Small intestine (tissue), 7 donors: ENCODE results near the gene SSX4B. TPM values are rescaled to one million over a fixed set of nuclear protein-coding genes. Genes with fewer than 3 reads are reported as not detected.
"Not testable (repeated sequence)": the region's sequence is repeated elsewhere in the genome, so short reads cannot be mapped to it uniquely, and the experiment has no call there.

Source experiments
- DNase-seq, 2 donors: peaks; one replicate each; pipeline versions ENCODE4 v3.0.0 to v3.0.0-alpha.2; 2013
- FAIRE-seq: peaks from 2 replicates; lab custom pipeline; 2012; peaks lifted over from hg19 to GRCh38; lab: Jason Lieb, UNC
- H3K27ac ChIP-seq, 3 donors: one replicate each; pipeline ENCODE4 v1.5.1; 2013; ENCODE audit warnings: low read length in 2 of 3, mild to moderate bottlenecking in 2 of 3, control low read depth in 1 of 3, inconsistent platforms in 1 of 3, low read depth in 1 of 3, moderate library complexity in 1 of 3
- H3K27me3 ChIP-seq, 3 donors: one replicate each; pipeline ENCODE4 v1.6.1; 2013; ENCODE audit warnings: low read length in 3 of 3, inconsistent platforms in 1 of 3; ENCODE audit not compliant: control insufficient read depth in 3 of 3, insufficient read depth in 3 of 3
- H3K36me3 ChIP-seq, 3 donors: one replicate each; pipeline ENCODE4 v1.6.1; 2013; ENCODE audit warnings: low read length in 3 of 3, inconsistent platforms in 1 of 3, low read depth in 1 of 3, mild to moderate bottlenecking in 1 of 3, moderate library complexity in 1 of 3; ENCODE audit not compliant: control insufficient read depth in 3 of 3, insufficient read depth in 2 of 3
- H3K4me1 ChIP-seq, 3 donors: one replicate each; pipeline ENCODE4 v1.6.1; 2013; ENCODE audit warnings: low read length in 2 of 3, inconsistent platforms in 1 of 3, low read depth in 1 of 3, mild to moderate bottlenecking in 1 of 3, moderate library complexity in 1 of 3; ENCODE audit not compliant: control insufficient read depth in 3 of 3, insufficient read depth in 2 of 3
- H3K4me3 ChIP-seq, 3 donors: one replicate each; pipeline ENCODE4 v1.5.1; 2013; ENCODE audit warnings: low read length in 3 of 3, control low read depth in 1 of 3, inconsistent platforms in 1 of 3, low read depth in 1 of 3, mild to moderate bottlenecking in 1 of 3, moderate library complexity in 1 of 3
- H3K9me3 ChIP-seq, 2 donors: one replicate each; pipeline ENCODE4 v1.6.1; 2013; ENCODE audit warnings: low read depth in 1 of 2, low read length in 1 of 2; ENCODE audit not compliant: control insufficient read depth in 2 of 2, insufficient read depth in 1 of 2
- WGBS, 3 donors: extraction: QIAGEN DNeasy Blood & Tissue Kit; methylation state at CpG; one replicate each; pipeline ENCODE4 v1.1.7; 2013; 5-methylcytosine and 5-hydroxymethylcytosine counted together
- polyA plus RNA-seq, 4 donors: library from polyadenylated mRNA; stranded (reverse) in 3 of 4; unstranded in 1 of 4; fragments of 200-250 nt in 3 of 4; fragments of 120-200 nt in 1 of 4; gene quantifications; one replicate each; pipeline versions ENCODE4 v1.2.1 to v1.2.3, GENCODE V29; 2013
- donor health status: healthy with polysubstance abuse.
- donor health status: control.
- donor health status: control.
- donor health status: Bipolar disorder and iron deficiency.
- donor health status: healthy.

Gene SSX4B
- polyA plus RNA-seq, 4 donors: not detected

GRCh38 chrX:48447201-48447600 is 35.4 kb upstream of the SSX4B start:
- H3K36me3 ChIP-seq, FAIRE-seq, DNase-seq: not testable (repeated sequence)

GRCh38 chrX:48433713-48434112 is 22.0 kb upstream of the SSX4B start:
- H3K36me3 ChIP-seq, H3K27ac ChIP-seq, H3K27me3 ChIP-seq, FAIRE-seq, H3K9me3 ChIP-seq, H3K4me1 ChIP-seq, DNase-seq, H3K4me3 ChIP-seq: not testable (repeated sequence)
- 58 to 75% (median 73%) methylated on average over 13 of the region's 13 CpGs for WGBS, 3 donors

More at GRCh38 chrX:48447201-48447600, 35.4 kb upstream of the SSX4B start:
- H3K4me3 ChIP-seq, H3K4me1 ChIP-seq, H3K27ac ChIP-seq, H3K9me3 ChIP-seq, H3K27me3 ChIP-seq: not testable (repeated sequence)
- WGBS, 3 donors: 85 to 97% (median 94%) methylated on average over 6 of the region's 6 CpGs

GRCh38 chrX:48430166-48430565 is 18.4 kb upstream of the SSX4B start:
- FAIRE-seq, DNase-seq, H3K9me3 ChIP-seq, H3K36me3 ChIP-seq, H3K27ac ChIP-seq, H3K27me3 ChIP-seq, H3K4me3 ChIP-seq, H3K4me1 ChIP-seq: not testable (repeated sequence)
- WGBS, 3 donors: 57 to 67% (median 59%) methylated on average over 4 of the region's 4 CpGs

- not testable (repeated sequence) for H3K9me3 ChIP-seq, DNase-seq, H3K4me3 ChIP-seq, H3K36me3 ChIP-seq, H3K27me3 ChIP-seq, FAIRE-seq, H3K27ac ChIP-seq, H3K4me1 ChIP-seq
- 71 to 88% (median 78%) methylated on average over 5 of the region's 5 CpGs for WGBS, 3 donors
Observed at GRCh38 chrX:48429606-48430005, 17.8 kb upstream of the SSX4B start.

GRCh38 chrX:48427027-48427716 is 15.4 kb upstream of the SSX4B start:
- not testable (repeated sequence) for H3K4me3 ChIP-seq, H3K4me1 ChIP-seq, H3K36me3 ChIP-seq, H3K27me3 ChIP-seq, H3K9me3 ChIP-seq, H3K27ac ChIP-seq, FAIRE-seq, DNase-seq
- WGBS, 3 donors: no CpG with 5 or more reads among the region's 12 CpGs

- not testable (repeated sequence) for H3K36me3 ChIP-seq, H3K9me3 ChIP-seq, H3K27ac ChIP-seq, H3K4me3 ChIP-seq, H3K4me1 ChIP-seq, FAIRE-seq, DNase-seq, H3K27me3 ChIP-seq
- 11 to 20% methylated on average over 1 of the region's 1 CpG; no CpG with 5 or more reads in 1 of the 3 donors for WGBS, 3 donors
Observed at GRCh38 chrX:48397825-48398224, 13.9 kb downstream of the SSX4B start.

- 65 to 78% (median 75%) methylated on average over 1 of the region's 2 CpGs for WGBS, 3 donors
Observed at GRCh38 chrX:48396931-48397330, 14.8 kb downstream of the SSX4B start.

GRCh38 chrX:48383239-48383638 is 28.5 kb downstream of the SSX4B start, which contains the start of gene SSX4:
Gene SSX4 (plus strand): TSS chrX:48383539. CDS start chrX:48384054, 515 bp downstream.
- not testable (repeated sequence) for H3K27me3 ChIP-seq, H3K4me3 ChIP-seq, FAIRE-seq, H3K27ac ChIP-seq, H3K4me1 ChIP-seq, H3K9me3 ChIP-seq, DNase-seq, H3K36me3 ChIP-seq
- WGBS, 3 donors: no CpG with 5 or more reads among the region's 16 CpGs

More at GRCh38 chrX:48396931-48397330, 14.8 kb downstream of the SSX4B start:
- not testable (repeated sequence) for H3K27ac ChIP-seq, FAIRE-seq, H3K4me3 ChIP-seq, H3K9me3 ChIP-seq, H3K4me1 ChIP-seq, DNase-seq, H3K36me3 ChIP-seq, H3K27me3 ChIP-seq

- no CpG with 5 or more reads among the region's 8 CpGs for WGBS, 3 donors
- not testable (repeated sequence) for H3K36me3 ChIP-seq, H3K4me1 ChIP-seq, DNase-seq, H3K4me3 ChIP-seq, H3K27ac ChIP-seq, H3K27me3 ChIP-seq, H3K9me3 ChIP-seq
- peak; percentile 19 for FAIRE-seq
Observed at GRCh38 chrX:48370408-48370807, 41.4 kb downstream of the SSX4B start.
